A549 (cell line): ENCODE results near the gene FRY.

Experiments
- CEBPB ChIP-seq, 2 experiments: fragments of >200 bp in 1 of 2; sonication (Bioruptor Twin) in 1 of 2; formaldehyde crosslinking in 1 of 2; IDR thresholded peaks; 2 replicates each; pipeline ENCODE4 v1.6.1; 2012 to 2016
- EHF ChIP-seq: fragments of 250-450 bp; sonication (Bioruptor Pico); IDR thresholded peaks from 2 replicates; pipeline ENCODE4 v1.5.0; 2020; ENCODE audit warnings: mild to moderate bottlenecking
- EP300 ChIP-seq, 2 experiments: fragments of >200 bp; sonication (Bioruptor Twin); formaldehyde crosslinking; IDR thresholded peaks; 2 replicates in 1 of 2; 3 replicates in 1 of 2; pipeline ENCODE4 v1.6.1; 2016 to 2017
- ESRRA ChIP-seq: fragments of 150-350 bp; IDR thresholded peaks from 2 replicates; pipeline ENCODE4 v1.6.1; 2014; ENCODE audit warnings: mild to moderate bottlenecking, low read length, borderline replicate concordance
- HEYL ChIP-seq: fragments of 250-450 bp; sonication (Bioruptor Pico); IDR thresholded peaks from 2 replicates; pipeline ENCODE4 v1.8.0; 2021; ENCODE audit warnings: mild to moderate bottlenecking, moderate library complexity
- HOXA7 ChIP-seq: fragments of 250-450 bp; sonication (Bioruptor Pico); IDR thresholded peaks from 2 replicates; pipeline ENCODE4 v1.5.0; 2020; ENCODE audit warnings: mild to moderate bottlenecking, moderate library complexity
- KDM5A ChIP-seq: fragments of 200-600 bp; sonication (generic); IDR thresholded peaks from 2 replicates; pipeline ENCODE4 v1.6.1; 2016; ENCODE audit warnings: antibody characterized with exemption, mild to moderate bottlenecking
- MAZ ChIP-seq: fragments of 150-350 bp; IDR thresholded peaks from 2 replicates; pipeline ENCODE4 v1.6.1; 2014; ENCODE audit warnings: antibody characterized with exemption, low read depth, low read length, borderline replicate concordance
- TF ChIP-seq, protein P1 (sequence below): fragments of >200 bp; sonication (Bioruptor Twin); formaldehyde crosslinking; IDR thresholded peaks from 3 replicates; pipeline ENCODE4 v1.5.1; 2016

GRCh38 chr13:32334671-32335070 is 303.1 kb downstream of the FRY start:
- TF ChIP-seq EP300 (IDR thresholded peaks at IDR 0.05) (no peak), HEYL (CRISPR knock-in tag) (no peak), MAZ (no peak), KDM5A (no peak), EHF (CRISPR knock-in tag) (no peak), CEBPB (IDR thresholded peaks at IDR 0.05) (no peak), HOXA7 (no peak), ESRRA (no peak)
- TF ChIP-seq, protein P1, sequence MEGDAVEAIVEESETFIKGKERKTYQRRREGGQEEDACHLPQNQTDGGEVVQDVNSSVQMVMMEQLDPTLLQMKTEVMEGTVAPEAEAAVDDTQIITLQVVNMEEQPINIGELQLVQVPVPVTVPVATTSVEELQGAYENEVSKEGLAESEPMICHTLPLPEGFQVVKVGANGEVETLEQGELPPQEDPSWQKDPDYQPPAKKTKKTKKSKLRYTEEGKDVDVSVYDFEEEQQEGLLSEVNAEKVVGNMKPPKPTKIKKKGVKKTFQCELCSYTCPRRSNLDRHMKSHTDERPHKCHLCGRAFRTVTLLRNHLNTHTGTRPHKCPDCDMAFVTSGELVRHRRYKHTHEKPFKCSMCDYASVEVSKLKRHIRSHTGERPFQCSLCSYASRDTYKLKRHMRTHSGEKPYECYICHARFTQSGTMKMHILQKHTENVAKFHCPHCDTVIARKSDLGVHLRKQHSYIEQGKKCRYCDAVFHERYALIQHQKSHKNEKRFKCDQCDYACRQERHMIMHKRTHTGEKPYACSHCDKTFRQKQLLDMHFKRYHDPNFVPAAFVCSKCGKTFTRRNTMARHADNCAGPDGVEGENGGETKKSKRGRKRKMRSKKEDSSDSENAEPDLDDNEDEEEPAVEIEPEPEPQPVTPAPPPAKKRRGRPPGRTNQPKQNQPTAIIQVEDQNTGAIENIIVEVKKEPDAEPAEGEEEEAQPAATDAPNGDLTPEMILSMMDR, result no peak
